Kidney (tissue), 14 donors: ENCODE results near the gene GAMT. TPM values are rescaled to one million over a fixed set of nuclear protein-coding genes. Genes with fewer than 3 reads are reported as not detected.

Source experiments
- DNase-seq, 5 donors: peaks; one replicate each; pipeline ENCODE4 v3.0.0-alpha.2; 2013 to 2020
- FAIRE-seq: peaks from 2 replicates; lab custom pipeline; 2012; peaks lifted over from hg19 to GRCh38; lab: Jason Lieb, UNC
- H3K27ac ChIP-seq, 2 donors: one replicate each; pipeline ENCODE4 v1.7.0; 2013; ENCODE audit warnings: low read depth in 2 of 2, low read length in 2 of 2, inconsistent platforms in 1 of 2
- H3K27me3 ChIP-seq: one replicate; pipeline ENCODE4 v1.7.1; 2013; ENCODE audit warnings: low read length, inconsistent platforms; ENCODE audit not compliant: control insufficient read depth, insufficient read depth
- H3K36me3 ChIP-seq, 3 donors: one replicate each; pipeline versions ENCODE4 v1.7.0 to v1.7.1; 2013; ENCODE audit warnings: low read length in 3 of 3, control low read depth in 1 of 3, inconsistent platforms in 1 of 3; ENCODE audit not compliant: insufficient read depth in 3 of 3, control insufficient read depth in 2 of 3
- H3K4me1 ChIP-seq, 3 donors: one replicate each; pipeline versions ENCODE4 v1.7.0 to v1.7.1; 2013; ENCODE audit warnings: low read length in 3 of 3, inconsistent platforms in 1 of 3, low read depth in 1 of 3; ENCODE audit not compliant: control insufficient read depth in 2 of 3, insufficient read depth in 2 of 3
- H3K4me3 ChIP-seq, 3 donors: one replicate each; pipeline versions ENCODE4 v1.7.0 to v1.8.1; 2013; ENCODE audit warnings: low read length in 3 of 3, control low read depth in 1 of 3, inconsistent platforms in 1 of 3
- H3K9ac ChIP-seq, 3 donors: one replicate each; pipeline versions ENCODE4 v1.7.0 to v1.7.1; 2013; ENCODE audit warnings: low read length in 3 of 3, control low read depth in 1 of 3, inconsistent platforms in 1 of 3
- H3K9me3 ChIP-seq, 3 donors: one replicate each; pipeline versions ENCODE4 v1.7.0 to v1.7.1; 2013; ENCODE audit warnings: low read length in 3 of 3, control low read depth in 1 of 3, inconsistent platforms in 1 of 3; ENCODE audit not compliant: control insufficient read depth in 2 of 3, insufficient read depth in 1 of 3
- CTCF ChIP-seq: IDR thresholded peaks from 3 replicates; pipeline ENCODE4 v1.5.1; 2012; ENCODE audit warnings: mild to moderate bottlenecking, moderate library complexity, borderline replicate concordance; ENCODE audit not compliant: insufficient read depth; ENCODE audit errors: extremely low read depth
- intact Hi-C: fragments of 100-400 bp; cut with DNase I; formaldehyde crosslinking; loops from one replicate; pipeline ENCODE4 v1.11.1; 2022
- polyA plus RNA-seq: library from polyadenylated mRNA; stranded (reverse); fragments of 350-450 nt; fragmentation: Illumina TruSeq; extraction: RNeasy Lipid Tissue Mini Kit (QIAGEN cat#74804); gene quantifications from one replicate; pipeline ENCODE4 v1.2.3, GENCODE V29; 2014; ENCODE audit warnings: low read depth, low replicate concordance; ENCODE audit not compliant: insufficient read depth
- total RNA-seq: library from RNA; stranded (reverse); fragmentation: NEBNext Ultra II Directional; extraction: Animal tissue kit (Norgen Biotek cat#: 25700); gene quantifications from one replicate; pipeline ENCODE4 v1.2.1, GENCODE V29; 2021
- donor health status: control.
- donor health status: control.
- donor health status: control.
- donor health status: control.
- donor health status: control.
- donor health status: DM: yes; HTN: yes; CAD: no.
- donor health status: Normal renal cell carcinoma (clear cell type).

GAMT gene
- total and polyA plus RNA-seq, 2 donors from 2014 or later, result 16.3 to 209 TPM

- Histone ChIP-seq H3K27me3 (no peaks in the 10 kb centered on the region), H3K36me3 (no peaks in the 10 kb centered on the region), H3K4me3 (peak within 1 kb of the TSS; percentile 67 to 90 (median 83)), H3K9me3 (no peaks in the 10 kb centered on the region), H3K27ac (peak within 1 kb of the TSS; percentile 80 to 92), H3K4me1 (peaks cover 0 to 8% (median 0%) of the 10 kb centered on the region in 3 donors), H3K9ac (peak within 1 kb of the TSS; percentile 55 to 99 (median 89))
- peak; percentile 9 for TF ChIP-seq CTCF
- peak; percentile 92 to 97 (median 95) for DNase-seq
- intact Hi-C loops, result no loop called here
- no peak for FAIRE-seq
These were observed 17.8 kb downstream of the GAMT start, which contains the start of gene NDUFS7 for GRCh38 chr19:1383312-1384084. TSS of gene NDUFS7 (plus strand) at chr19:1383907. CDS start at chr19:1383927, 20 bp downstream.

- H3K27ac ChIP-seq, result no peak overlapping the region
- H3K9ac ChIP-seq, result no peak overlapping the region
- TF ChIP-seq CTCF, result no peak
- H3K4me1 ChIP-seq, result peaks cover 0 to 8% (median 0%) of the 10 kb centered on the region in 3 donors
- no peak overlapping the region for H3K4me3 ChIP-seq
- no peak for DNase-seq
- no peaks in the 10 kb centered on the region for H3K9me3 ChIP-seq
- intact Hi-C loops, result no loop called here
- no peaks in the 10 kb centered on the region for H3K36me3 ChIP-seq
- FAIRE-seq, result no peak
- no peaks in the 10 kb centered on the region for H3K27me3 ChIP-seq
These were observed 18.4 kb downstream of the GAMT start for GRCh38 chr19:1383017-1383311.

- FAIRE-seq (no peak), DNase-seq (no peak)
- TF ChIP-seq CTCF, result no peak
- Histone ChIP-seq H3K4me3 (no peak overlapping the region), H3K9me3 (no peaks in the 10 kb centered on the region), H3K36me3 (no peaks in the 10 kb centered on the region), H3K27me3 (no peaks in the 10 kb centered on the region), H3K9ac (no peak overlapping the region), H3K4me1 (peaks cover 0 to 8% (median 0%) of the 10 kb centered on the region in 3 donors), H3K27ac (no peak overlapping the region)
- intact Hi-C loops, result no loop called here
These were observed 19.1 kb downstream of the GAMT start for GRCh38 chr19:1382250-1382649.
